Tibial artery (tissue), 4 donors: ENCODE data around the gene TFF2.

Source experiments
- DNase-seq, 2 donors: peaks; one replicate each; pipeline ENCODE4 v3.0.0-alpha.2; 2019
- H3K27ac ChIP-seq, 2 donors: fragments of 200-600 bp; sonication (generic) in 1 of 2; 1 replicate in 1 of 2; 2 replicates in 1 of 2; pipeline ENCODE4 v1.5.1; 2018 to 2019; ENCODE audit warnings: mild to moderate bottlenecking in 1 of 2
- H3K27me3 ChIP-seq, 2 donors: fragments of 200-600 bp; sonication (generic) in 1 of 2; one replicate each; pipeline versions ENCODE4 v1.5.1 to v1.6.0; 2016 to 2019
- H3K36me3 ChIP-seq, 3 donors: fragments of 200-600 bp; sonication (generic) in 2 of 3; one replicate each; pipeline ENCODE4 v1.5.1; 2016 to 2019; ENCODE audit warnings: mild to moderate bottlenecking in 2 of 3
- H3K4me1 ChIP-seq, 4 donors: fragments of 200-600 bp; sonication (generic) in 2 of 4; 1 replicate in 3 of 4; 2 replicates in 1 of 4; pipeline ENCODE4 v1.5.1; 2016 to 2019
- H3K4me3 ChIP-seq, 2 donors: fragments of 200-600 bp; sonication (generic) in 1 of 2; 1 replicate in 1 of 2; 2 replicates in 1 of 2; pipeline ENCODE4 v1.5.1; 2018 to 2019; ENCODE audit warnings: mild to moderate bottlenecking in 2 of 2
- H3K9me3 ChIP-seq, 3 donors: fragments of 200-600 bp; sonication (generic) in 1 of 3; one replicate each; pipeline ENCODE4 v1.5.1; 2016 to 2019
- CTCF ChIP-seq, 2 experiments: fragments of 200-600 bp in 1 of 2; fragments of 450-650 bp in 1 of 2; IDR thresholded peaks; one replicate each; pipeline ENCODE4 v1.5.1; 2017 to 2019; ENCODE audit warnings: antibody characterized with exemption in 2 of 2, mild to moderate bottlenecking in 1 of 2, moderate library complexity in 1 of 2
- intact Hi-C: fragments of 100-400 bp; cut with DNase I; formaldehyde crosslinking; loops from one replicate; pipeline ENCODE4 v1.15.0; 2023; ENCODE audit warnings: low total_unique reads

The TFF2 gene

GRCh38 chr21:42369821-42370220, 19.0 kb upstream of the TFF2 start:
- Histone ChIP-seq H3K27me3 (peaks cover 0 to 47% of the 10 kb centered on the region in 2 donors), H3K36me3 (no peaks in the 10 kb centered on the region), H3K27ac (no peak overlapping the region), H3K9me3 (no peaks in the 10 kb centered on the region), H3K4me1 (no peaks in the 10 kb centered on the region), H3K4me3 (no peak overlapping the region)
- TF ChIP-seq CTCF (IDR thresholded peaks at IDR 0.05): no peak
- intact Hi-C loops: no loop called here
- DNase-seq: no peak

GRCh38 chr21:42367367-42368165, 16.8 kb upstream of the TFF2 start:
- no peak for TF ChIP-seq CTCF (IDR thresholded peaks at IDR 0.05)
- intact Hi-C loops: no loop called here
- no peak overlapping the region for H3K27ac ChIP-seq

DNA sequence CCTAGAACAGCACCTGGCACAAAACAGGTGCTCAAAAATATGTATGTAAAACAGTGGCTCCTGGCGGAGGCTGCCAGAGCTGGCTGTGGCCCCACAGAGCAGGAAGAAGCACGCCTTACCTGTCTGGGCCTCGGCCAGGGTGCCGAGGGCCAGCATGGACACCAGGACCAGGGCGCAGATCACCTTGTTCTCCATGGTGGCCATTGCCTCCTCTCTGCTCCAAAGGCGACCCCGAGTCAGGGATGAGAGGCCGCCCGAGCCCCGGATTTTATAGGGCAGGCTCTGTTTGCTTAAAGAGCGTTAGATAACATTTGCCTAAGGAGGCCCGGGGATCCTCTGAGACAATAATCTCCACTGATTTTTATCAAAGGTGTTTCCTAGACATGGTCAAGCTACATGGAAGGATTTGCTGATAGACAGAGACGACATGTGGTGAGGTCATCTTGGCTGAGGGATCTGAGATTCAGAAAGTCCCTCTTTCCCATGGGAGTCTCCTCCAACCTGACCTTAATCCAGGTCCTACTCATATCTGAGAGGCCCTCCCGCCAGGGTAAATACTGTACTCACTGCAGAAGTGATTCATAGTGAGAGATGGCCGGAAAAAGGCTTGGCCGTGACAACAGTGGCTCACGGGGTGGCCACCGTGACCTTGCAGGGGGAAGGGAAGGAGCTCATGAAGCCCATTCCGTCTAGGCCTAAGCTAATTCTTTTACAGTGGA, 15.7 kb upstream of the TFF2 start, which contains the start of gene TFF1:
Gene TFF1, minus strand, starts transcription at position 244 of the 719 bp plus-strand sequence. Its CDS starts 40 bp downstream, at position 204.
- H3K27me3 ChIP-seq: peaks cover 0 to 48% of the 10 kb centered on the region in 2 donors
- DNase-seq: no peak
- intact Hi-C loops: no loop called here
- no peak within 1 kb of the TSS for H3K4me3 ChIP-seq
- no peaks in the 10 kb centered on the region for H3K9me3 ChIP-seq
- H3K4me1 ChIP-seq: no peaks in the 10 kb centered on the region
- TF ChIP-seq CTCF (IDR thresholded peaks at IDR 0.05): no peak
- no peak within 1 kb of the TSS for H3K27ac ChIP-seq
- H3K36me3 ChIP-seq: no peaks in the 10 kb centered on the region

More at GRCh38 chr21:42367367-42368165, 16.8 kb upstream of the TFF2 start:
- Histone ChIP-seq H3K9me3 (no peaks in the 10 kb centered on the region), H3K4me3 (no peak overlapping the region), H3K36me3 (no peaks in the 10 kb centered on the region), H3K4me1 (no peaks in the 10 kb centered on the region), H3K27me3 (peaks cover 0 to 48% of the 10 kb centered on the region in 2 donors)
- DNase-seq: no peak

- intact Hi-C loops: no loop called here
- Histone ChIP-seq H3K27me3 (peaks cover 0 to 46% of the 10 kb centered on the region in 2 donors), H3K36me3 (no peaks in the 10 kb centered on the region), H3K9me3 (no peaks in the 10 kb centered on the region), H3K27ac (no peak overlapping the region), H3K4me3 (no peak overlapping the region), H3K4me1 (no peaks in the 10 kb centered on the region)
- no peak for DNase-seq
- no peak for TF ChIP-seq CTCF (IDR thresholded peaks at IDR 0.05)
Observed at GRCh38 chr21:42365770-42366169, 15.0 kb upstream of the TFF2 start.

DNA sequence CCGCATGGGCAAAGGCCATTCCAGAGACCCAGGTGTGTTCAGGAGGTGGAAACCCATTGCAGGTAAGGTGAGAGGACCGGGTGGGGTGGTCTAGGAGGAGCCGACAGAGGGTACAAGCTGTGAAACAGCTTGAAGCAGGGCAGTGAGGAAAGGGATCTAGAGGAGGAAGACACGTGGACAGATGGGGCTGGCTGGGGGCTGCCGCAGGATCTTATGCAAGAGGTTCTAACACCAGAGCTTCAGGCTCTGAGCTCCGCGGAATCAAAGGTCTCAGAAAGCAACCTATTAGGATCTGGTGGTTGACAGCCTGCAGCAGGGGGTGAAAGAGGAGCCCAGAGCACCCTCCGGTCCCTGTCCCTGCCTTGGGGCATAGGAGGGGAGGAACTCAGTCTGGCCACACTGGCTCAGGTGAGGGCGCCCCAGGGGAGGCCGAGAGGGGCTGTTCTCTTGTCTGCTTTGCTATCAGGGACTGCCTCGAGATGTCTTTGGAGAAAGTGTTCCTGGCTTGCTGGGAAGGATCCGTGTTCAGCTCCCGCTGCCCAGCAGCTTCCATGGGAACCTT, 13.6 kb upstream of the TFF2 start:
- Histone ChIP-seq H3K4me1 (no peaks in the 10 kb centered on the region), H3K27me3 (peaks cover 0 to 44% of the 10 kb centered on the region in 2 donors), H3K4me3 (no peak overlapping the region), H3K9me3 (peaks cover 0 to 3% (median 0%) of the 10 kb centered on the region in 3 donors), H3K36me3 (no peaks in the 10 kb centered on the region), H3K27ac (no peak overlapping the region)
- no peak for DNase-seq
- intact Hi-C loops: no loop called here
- TF ChIP-seq CTCF (IDR thresholded peaks at IDR 0.05): no peak
